Measurements from ENCODE around the gene MLLT6.

- TF ChIP-seq EZH2 (IDR thresholded peaks at IDR 0.05) (no peak), CTCF (IDR thresholded peaks at IDR 0.05) (no peak), EZH2phosphoT487 (IDR thresholded peaks at IDR 0.05) (no peak)
Measured at GRCh38 chr17:38663964-38664644, 41.0 kb upstream of the MLLT6 start.
